Endometrial microvascular endothelial cells (primary cell): ENCODE measurements around the gene GGA3. TPM values are rescaled to one million over a fixed set of nuclear protein-coding genes. Genes with fewer than 3 reads are reported as not detected.
"Not testable (repeated sequence)": the region's sequence is repeated elsewhere in the genome, so short reads cannot be mapped to it uniquely, and the experiment has no call there.

Source experiments
- in situ Hi-C: cut with HindIII; loops from 2 replicates; pipeline ENCODE4 v1.10.0; 2017; ENCODE audit warnings: low sequenced_read_pairs, low pct_unique_long_range_greater_than_20kb; ENCODE audit errors: inconsistent ontology term
- total RNA-seq: library from RNA; depleted of rRNA; stranded (reverse); fragments of >200 nt; gene quantifications from one replicate; pipeline ENCODE4 v1.2.3, GENCODE V29; 2015; ENCODE audit errors: inconsistent ontology term

Gene GGA3
- total RNA-seq, 1 donor from 2014 or later, result 31.9 TPM

DNA sequence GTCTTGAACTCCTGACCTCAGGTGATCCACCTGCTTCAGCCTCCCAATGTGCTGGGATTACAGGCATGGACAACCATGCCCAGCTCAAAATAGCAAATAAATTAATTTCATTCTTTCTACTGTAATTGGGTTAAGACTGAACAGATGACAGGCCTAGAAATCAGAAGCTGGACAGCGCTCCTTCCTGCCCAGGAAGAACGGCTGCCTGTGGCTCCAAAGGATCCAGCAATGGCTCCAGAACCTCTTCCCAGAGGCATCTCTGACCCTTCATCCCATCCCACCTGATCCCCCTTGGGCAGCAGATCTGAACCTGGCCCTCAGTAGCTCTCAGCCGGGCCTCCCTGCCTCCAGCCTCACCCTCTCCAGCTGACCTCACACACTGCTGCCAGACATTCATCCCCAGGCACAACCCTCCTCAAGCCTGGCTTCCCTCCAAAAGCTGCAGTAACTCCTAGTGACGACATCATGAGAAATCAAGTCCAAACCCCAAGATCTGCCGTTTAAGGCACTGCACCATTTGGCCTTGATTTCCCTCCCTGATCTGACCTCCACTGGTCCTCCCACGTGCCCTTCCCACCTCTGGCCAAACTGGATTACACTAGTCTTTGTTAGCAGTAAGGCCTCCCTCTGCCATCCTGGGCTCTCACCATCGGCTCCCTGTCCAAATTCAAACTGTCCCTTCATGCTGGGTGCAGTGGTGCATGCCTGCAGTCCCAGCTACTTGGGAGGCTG lies 12.7 kb upstream of the GGA3 start:
- in situ Hi-C loops, result no loop called here

DNA sequence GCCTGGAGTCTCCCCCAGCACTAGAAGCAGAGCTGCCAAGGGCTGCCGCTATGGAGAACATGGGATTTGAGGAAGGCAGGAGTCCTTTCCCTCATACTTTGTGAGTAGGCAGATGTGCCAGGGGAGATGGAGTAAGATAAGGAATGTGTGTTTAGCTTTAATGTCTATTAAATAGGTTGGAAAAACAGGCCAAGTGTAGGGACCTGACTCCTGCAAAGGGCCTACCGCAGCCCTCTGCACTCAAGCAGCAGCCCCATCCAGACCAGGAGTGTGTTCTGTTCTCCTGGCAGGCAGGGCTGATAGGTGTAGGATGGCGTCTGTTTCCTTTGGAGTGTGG lies 11.4 kb upstream of the GGA3 start:
- in situ Hi-C loops, result no loop called here

DNA sequence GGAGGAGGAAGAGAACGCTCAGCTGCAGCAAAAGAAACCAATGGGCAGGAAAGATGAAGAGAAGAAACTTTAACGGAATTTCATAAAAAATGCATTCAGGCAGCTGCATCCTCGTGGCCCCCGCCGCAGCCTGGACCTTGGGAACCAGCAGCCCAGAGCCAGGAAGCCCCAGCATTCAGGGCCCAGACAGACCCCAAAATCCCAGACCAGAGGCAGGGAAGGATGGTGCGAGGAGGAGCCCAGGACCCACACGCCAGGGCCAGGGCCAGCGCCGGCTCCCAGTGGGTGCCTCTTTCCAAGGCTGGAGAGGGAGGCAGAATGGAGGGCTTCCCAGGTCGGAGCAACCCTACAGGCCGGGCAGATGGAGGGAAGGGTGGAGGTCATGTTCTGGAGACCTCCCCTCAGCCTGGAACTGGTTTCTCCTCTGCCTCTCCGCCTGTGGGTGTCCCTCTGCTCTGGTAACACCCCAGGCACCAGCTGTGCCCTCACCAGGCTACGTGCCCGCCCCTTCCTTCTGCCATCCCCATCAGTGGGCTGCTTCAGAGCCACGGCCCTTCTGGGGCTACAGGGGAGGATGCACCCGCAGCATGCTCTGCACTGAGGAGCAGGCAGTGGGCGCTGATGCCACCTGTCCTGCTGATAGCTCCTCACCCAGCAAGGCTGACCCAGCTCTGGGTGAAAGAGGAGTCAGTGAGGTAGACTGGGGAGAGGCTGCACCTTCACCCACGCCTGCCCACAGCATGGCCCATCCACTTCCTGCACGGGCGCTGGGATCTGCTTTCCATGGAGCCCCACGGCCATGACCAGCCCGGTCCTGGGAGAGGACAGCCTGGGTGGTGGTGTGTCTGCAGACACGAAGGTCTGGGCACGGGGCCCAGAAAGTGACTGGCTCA lies 10.8 kb upstream of the GGA3 start:
- in situ Hi-C loops, result no loop called here

DNA sequence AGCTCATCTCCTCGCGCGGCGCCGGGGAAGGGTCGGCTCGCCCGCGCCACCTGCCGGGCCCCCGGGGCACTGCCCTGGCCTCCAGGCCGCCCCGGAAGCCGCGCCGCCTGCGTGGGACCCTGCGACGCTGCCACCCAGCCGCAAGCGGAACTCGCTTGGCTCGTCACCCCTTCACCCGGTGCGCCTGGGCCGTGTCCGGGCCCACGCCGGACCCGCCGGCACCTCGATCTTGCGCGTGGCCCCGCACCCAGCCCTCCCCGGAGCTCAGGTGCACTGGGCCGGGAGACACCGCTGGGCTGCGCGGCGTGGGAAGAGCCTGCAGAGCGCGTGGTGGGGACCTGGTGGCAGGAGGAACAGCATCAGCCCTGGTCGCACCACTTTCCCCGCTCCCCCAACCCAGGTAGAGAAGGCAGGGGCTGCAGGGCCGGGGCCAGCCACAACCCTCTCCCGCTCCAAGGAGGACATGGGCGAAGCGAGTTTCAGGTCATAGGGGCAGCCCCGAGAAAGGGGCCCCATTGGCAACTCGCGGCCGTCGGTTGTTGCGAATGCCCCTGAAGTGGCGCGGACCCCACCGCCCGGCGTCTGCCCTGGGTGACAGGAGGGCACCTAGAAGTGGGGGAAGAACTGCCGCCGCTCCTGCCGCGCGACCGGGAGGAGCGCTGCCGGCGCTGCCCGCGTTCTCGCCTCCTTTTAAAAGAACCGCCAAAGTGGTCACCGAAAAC lies 10.0 kb upstream of the GGA3 start:
- in situ Hi-C loops, result no loop called here

DNA sequence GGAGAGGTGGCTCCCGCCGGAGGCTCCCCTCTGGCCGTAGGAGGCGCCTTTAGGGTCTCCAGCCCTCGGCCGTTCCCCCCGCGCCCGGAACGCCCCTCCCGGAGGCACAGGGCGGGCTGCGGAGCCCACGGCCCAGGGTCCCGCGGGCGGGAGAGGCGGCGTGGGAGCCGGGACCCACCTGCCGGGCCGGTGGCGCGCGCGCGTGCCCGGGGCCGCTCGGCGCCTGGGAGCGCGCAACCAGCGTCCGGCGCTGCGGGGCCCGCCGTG lies 9.5 kb upstream of the GGA3 start, which contains the start of gene MIF4GD:
TSS of gene MIF4GD (minus strand) at position 266 of the 267 bp plus-strand sequence. CDS start 1,036 bp downstream, outside the sequence.
- in situ Hi-C loops, result no loop called here

DNA sequence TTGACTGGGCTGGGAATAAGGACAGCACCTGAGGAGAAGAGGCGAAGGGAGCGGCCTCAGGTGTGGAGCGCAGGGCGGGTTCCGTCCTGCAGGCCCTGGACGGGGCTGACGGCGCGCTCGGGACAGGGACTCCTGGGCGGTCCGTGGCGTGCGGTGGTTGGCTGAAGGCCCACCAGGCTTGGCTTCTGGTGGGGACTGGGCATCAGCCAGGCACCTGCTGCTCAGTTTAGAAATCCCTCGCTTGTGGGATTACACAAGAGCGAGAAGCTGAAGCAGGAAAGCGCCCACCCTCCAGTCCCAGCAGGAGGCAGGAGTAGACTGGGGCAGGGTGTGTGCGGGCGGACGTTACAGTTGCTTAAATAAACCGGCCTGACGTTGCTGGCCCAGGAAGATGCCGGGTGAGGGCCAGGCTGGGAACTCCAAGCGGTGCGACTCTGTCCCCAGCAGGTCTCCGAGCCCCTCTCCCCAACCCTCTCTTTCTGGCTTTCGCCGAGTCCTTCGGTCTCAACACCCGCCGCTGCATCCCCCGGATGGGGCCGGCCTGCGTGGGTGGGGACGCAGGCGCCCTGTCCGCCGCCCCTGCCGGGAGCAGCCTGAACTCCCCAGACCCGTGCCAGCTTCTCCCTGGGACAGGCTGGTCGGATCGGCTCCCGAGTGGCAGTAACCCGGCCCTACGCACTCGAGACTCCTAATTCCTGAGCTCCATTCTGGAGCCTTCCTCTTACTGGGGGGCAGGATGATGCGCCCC lies 9.0 kb upstream of the GGA3 start:
- in situ Hi-C loops, result no loop called here

DNA sequence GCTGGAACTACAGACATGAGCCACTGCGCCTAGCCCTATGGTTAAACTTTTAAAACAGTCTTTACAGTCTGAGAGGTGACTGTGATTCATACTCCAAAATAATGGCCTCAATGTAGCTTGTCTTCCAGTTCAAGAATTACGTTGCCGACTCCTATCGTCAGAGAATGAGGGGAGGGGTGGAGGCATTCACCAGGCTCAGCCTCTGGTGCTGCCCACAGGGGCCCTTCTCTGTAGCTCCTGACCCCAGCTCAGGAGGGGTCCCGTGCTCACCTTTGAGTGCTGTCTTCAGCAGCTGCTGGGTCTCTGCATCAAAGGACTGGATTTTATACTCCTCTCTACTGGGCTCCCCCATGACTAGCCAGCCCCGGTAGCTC lies 8.4 kb upstream of the GGA3 start:
- in situ Hi-C loops, result no loop called here

DNA sequence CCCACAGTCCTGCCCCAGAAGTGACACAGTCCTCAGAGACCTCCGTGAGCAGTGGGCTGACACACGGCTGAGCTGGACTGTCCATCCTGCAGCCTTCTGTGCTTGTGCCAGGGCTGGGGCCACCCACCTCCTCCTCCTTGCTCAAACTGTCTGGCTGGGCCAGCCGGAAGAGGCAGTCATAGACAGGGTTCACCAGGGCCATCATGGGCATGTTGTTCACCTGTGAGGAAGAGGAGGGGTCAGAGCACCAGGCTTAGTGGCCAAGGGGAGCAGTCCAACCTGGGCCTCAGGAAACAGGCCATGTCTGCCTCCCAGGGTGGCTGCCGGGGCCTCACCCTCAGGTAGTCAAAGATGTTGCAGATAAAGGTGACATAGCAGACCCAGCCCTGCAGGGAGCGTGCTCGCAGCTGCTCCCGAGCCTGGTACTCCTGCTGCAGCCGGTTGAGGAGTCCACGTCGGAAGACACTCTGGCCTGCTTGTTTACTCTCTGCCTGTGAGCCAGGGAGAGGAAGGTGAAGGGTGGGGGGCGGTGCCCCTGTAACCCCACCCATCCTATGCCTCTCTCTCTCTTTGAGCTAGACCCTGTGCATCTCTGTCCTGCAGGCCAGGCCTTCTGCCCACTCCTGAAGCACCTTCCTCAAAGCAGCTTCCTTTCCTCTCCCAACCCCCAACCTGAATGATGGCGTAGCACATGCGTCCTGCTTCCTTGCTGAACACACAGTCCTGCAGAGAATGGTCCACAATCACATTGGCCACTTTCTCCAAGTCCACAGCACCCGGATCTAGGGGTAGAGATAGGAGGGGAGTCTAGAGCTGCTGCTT lies 6.2 kb upstream of the GGA3 start:
- in situ Hi-C loops, result no loop called here

DNA sequence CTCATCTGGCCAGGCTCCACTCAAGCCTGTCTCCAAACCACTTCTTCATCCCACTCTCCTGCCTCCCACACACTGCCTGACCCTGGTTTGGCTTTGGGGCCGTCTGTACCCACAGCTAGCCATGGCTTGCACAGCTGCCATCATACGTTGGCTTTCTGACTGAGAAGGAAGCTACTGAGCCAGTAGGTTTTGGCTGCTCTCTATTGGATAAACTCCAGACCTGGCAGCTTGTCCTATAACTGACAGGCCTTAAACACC lies 5.7 kb upstream of the GGA3 start:
- in situ Hi-C loops, result no loop called here

DNA sequence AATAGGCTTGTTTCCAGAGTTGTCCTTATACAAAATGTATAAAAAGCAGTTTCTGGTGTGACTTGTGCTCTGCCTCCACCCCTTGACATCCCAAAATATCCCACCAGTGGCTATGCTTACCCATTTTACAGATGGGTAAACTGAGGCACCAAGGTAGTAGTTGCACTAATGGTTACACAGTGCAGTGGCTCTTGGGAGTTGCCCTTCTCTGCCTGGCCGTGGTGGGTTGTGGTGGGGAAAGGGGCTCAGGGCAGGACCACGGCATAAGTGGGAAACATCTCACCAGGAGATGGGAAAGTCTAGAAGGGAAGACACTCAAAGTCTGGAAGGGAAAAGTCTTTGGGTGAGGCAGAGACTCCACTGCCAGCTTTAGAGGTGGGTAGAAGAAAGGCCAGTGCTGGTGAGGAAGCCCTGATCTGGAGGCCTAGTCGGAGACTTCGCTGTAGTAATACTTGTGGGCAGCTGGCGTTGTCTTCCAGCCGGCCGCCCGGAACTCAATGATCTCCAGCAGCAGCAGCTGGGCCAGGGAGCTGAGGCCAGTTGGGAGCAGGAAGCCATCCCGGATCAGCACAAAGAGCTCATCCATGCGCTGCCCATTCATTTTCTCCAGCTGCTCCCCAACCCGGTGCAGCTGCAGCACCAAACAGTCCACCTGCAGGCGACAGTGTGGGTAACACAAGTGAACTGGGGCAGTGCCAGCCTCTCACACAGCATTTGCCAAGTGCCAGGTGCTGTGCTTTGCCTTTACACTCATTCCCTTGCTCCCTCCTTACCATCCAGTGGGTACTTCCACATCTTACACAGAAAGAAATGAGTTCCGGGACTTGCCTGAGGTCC lies 5.1 kb upstream of the GGA3 start:
- in situ Hi-C loops, result no loop called here

DNA sequence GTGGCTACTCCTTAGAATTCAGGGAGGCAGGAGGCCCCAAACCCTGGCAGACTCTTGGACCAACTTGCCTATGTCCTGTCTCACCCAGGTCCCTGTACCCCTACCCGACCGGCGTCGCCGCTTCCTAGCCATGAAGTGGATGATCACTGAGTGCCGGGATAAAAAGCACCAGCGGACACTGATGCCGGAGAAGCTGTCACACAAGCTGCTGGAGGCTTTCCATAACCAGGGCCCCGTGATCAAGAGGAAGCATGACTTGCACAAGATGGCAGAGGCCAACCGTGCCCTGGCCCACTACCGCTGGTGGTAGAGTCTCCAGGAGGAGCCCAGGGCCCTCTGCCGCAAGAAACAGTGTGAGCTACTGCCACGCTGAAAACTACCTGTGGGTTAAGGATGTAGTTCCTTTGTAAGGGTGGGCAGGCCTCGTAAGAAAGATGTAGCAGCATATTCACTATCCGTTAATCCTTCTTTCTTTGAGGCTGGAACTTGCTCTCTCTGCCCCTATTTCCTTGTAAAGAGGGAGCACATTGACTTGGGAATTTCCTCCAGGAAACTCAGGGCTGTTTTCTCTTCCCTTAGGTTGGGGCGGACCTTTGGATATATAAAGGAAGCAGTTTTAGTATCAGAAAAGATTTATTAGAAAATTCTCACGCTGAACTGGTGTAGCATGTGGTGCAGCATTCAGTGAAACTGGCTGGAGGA lies 4.4 kb upstream of the GGA3 start:
- in situ Hi-C loops, result no loop called here

DNA sequence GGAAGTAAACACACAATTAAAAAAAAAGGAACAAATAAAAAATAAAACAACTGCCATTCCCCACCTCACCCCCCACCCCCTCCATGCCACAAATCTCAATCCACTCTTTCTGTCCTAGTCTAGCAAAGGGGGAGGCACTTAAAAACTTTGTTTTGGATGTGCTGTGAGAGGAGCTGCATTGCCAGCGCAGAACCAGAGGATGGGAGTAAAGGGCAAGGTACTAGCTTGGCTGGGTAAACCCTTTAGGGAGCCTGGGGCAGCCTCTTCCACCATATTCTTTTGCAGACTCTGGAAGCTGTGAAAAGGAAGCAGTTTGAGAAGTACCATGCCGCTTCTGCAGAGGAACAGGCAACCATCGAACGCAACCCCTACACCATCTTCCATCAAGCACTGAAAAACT lies 1.6 kb upstream of the GGA3 start:
- in situ Hi-C loops, result no loop called here

DNA sequence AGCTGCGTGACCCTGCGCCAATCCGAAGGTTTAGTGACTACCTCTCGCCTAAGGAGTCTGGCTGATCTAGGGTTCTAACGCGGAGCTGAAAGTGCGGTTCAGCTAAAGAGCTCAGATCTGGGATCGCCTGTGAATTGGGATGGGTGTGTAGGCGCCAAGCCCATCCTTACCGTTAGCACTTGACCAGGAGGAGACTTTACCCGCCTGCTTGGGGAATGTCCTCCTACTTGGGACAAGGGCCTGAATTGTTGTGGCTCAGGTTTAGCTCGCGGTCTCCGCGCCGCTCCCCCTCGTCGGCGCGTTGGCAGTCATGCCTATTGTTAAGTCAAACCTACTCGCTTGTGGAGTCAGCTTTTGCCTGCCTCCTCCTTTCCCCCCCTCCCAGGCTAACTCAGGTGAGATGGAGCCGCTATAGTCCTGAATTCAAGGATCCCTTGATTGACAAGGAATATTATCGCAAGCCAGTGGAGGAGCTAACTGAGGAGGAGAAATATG lies 753 bp upstream of the GGA3 start:
- in situ Hi-C loops, result no loop called here

DNA sequence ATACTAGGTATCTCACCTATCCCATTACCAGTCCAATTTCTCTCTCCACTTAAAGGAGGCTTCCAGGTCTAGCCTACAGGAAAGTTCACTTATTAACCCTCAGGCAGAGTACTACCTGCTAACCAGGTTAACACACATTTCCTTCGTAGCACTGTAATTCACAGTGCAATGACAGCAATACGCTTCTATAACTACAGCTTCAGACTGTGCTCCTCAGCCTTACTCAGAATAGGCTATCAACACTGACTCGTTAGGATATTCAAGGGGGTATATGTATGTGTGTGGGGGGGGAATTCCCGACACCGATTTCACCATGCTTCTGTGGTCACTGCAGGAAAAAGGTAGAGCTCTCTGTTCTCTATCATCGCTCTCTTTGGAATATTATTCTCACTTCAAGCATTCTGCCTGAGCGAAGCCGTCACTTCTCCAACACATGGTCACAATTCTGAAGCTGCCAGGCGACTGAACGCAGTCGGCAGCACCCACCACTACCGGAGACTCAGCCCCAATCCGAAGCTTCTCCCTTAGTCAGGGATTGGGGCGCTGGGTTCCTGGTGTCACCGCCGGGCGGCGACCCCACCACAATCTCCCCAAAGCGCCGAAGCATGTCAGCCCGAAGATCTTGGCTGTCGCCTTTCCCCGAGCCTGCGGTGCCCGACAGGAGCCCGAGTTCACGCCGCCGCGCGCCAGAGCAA lies 618 bp downstream of the GGA3 start:
- in situ Hi-C loops, result no loop called here

DNA sequence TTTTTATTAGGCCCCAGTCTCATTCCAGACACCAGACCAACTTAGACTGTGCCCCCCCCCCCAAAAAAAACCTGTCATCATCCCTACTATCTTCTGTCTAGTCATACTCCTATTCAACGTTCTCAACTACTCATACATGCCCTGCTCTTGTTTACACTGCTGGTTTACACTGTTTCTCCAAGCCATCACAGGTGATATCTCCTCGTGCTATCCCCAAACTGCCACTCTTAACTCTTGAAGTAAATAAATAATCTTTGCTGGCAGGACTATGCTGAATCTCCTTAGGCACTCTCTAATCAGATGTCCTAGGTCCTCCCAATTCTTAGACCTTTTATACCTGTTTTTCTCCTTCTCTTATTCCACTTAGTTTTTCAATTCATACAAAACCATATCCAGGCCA lies 4.2 kb downstream of the GGA3 start:
- in situ Hi-C loops, result not testable (repeated sequence)

DNA sequence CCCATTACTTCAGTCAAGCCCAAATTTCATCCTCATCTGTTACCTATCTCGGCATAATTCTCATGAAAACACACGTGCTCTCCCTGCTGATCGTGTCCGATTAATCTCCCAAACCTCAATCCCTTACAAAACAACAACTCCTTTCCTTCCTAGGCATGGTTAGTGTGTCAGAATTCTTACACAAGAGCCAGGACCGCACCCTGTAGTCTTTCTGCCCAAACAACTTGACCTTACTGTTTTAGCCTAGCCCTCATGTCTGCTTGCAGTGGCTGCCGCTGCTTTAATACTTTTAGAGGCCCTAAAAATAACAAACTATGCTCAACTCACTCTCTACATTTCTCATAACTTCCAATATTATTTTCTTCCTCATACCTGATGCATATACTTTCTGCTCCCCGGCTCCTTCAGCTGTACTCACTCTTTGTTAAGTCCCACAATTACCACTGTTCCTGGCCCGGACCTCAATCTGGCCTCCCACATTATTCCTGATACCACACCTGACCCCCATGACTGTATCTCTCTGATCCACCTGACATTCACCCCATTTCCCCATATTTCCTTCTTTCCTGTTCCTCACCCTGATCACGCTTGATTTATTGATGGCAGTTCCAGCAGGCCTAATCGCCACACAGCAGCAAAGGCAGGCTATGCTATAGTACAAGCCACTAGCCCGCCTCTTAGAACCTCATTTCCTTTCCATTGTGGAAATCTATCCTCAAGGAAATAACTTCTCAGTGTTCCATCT lies 5.3 kb downstream of the GGA3 start:
- in situ Hi-C loops, result not testable (repeated sequence)
